ENCODE results near the gene GPRC5D. TPM values are rescaled to one million over a fixed set of nuclear protein-coding genes. Genes with fewer than 3 reads are reported as not detected.

The GPRC5D gene
- total and polyA plus RNA-seq, 2 experiments from 2014 or later: 0.35 TPM; not detected in 1

DNA sequence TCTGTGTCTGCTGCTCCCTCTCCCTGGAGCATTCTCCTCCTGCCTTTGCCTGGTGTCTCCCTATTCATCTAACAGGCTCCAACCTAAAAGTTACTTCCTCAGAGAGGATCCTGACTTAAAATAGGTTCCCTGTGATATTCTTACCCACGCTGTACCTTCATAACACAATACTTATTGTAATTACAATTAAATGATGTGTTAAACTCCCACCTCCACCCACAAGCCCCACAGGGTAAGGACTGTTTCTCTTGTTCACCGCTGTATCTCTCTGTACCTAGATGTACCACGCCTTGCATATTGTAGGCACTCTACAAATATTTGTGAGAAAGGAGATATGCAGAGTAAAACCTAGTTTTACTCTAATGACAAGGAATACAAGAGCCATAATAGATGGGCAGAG lies 43.1 kb upstream of the GPRC5D start:
- no peak overlapping the region for H3K4me3 ChIP-seq
- DNase-seq (ENCODE audit: low read depth in 1 of 2, low spot score in 1 of 2): no peak
- H3K4me1 ChIP-seq (ENCODE audit: low read depth): peaks cover 9% of the 10 kb centered on the region
- no peak overlapping the region for H3K27ac ChIP-seq
- H3K27me3 ChIP-seq: no peaks in the 10 kb centered on the region
- H3K9me3 ChIP-seq (ENCODE audit: low read depth): no peaks in the 10 kb centered on the region
- H3K36me3 ChIP-seq: no peaks in the 10 kb centered on the region
- TF ChIP-seq, protein P1, sequence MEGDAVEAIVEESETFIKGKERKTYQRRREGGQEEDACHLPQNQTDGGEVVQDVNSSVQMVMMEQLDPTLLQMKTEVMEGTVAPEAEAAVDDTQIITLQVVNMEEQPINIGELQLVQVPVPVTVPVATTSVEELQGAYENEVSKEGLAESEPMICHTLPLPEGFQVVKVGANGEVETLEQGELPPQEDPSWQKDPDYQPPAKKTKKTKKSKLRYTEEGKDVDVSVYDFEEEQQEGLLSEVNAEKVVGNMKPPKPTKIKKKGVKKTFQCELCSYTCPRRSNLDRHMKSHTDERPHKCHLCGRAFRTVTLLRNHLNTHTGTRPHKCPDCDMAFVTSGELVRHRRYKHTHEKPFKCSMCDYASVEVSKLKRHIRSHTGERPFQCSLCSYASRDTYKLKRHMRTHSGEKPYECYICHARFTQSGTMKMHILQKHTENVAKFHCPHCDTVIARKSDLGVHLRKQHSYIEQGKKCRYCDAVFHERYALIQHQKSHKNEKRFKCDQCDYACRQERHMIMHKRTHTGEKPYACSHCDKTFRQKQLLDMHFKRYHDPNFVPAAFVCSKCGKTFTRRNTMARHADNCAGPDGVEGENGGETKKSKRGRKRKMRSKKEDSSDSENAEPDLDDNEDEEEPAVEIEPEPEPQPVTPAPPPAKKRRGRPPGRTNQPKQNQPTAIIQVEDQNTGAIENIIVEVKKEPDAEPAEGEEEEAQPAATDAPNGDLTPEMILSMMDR (IDR thresholded peaks at IDR 0.05; ENCODE audit: low read depth, low read length): no peak

DNA sequence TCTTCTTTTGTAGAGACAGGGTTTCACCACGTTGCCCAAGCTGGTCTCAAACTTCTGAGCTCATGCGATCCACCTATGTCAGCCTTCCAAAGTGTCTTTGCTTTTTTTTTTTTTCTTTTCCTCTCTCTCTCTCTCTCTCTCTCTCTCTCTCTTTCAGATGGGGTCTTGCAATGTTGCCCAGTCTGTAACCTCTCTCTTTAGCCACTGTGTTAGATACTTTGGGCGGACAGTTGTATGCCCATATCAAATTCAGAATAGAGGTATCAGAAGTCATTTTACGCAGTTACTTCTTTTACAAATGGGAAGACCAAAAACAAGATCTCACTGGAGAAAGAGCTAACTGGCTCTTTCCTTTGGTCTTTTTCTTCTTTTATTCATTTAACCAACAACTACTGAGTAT lies 41.4 kb upstream of the GPRC5D start:
- TF ChIP-seq, protein P1 (IDR thresholded peaks at IDR 0.05; ENCODE audit: low read depth, low read length): no peak
- DNase-seq (ENCODE audit: low read depth in 1 of 2, low spot score in 1 of 2): no peak
- Histone ChIP-seq H3K4me1 (ENCODE audit: low read depth) (peaks cover 6% of the 10 kb centered on the region), H3K9me3 (ENCODE audit: low read depth) (no peaks in the 10 kb centered on the region), H3K27me3 (no peaks in the 10 kb centered on the region), H3K27ac (no peak overlapping the region), H3K36me3 (peaks cover 4% of the 10 kb centered on the region), H3K4me3 (no peak overlapping the region)

DNA sequence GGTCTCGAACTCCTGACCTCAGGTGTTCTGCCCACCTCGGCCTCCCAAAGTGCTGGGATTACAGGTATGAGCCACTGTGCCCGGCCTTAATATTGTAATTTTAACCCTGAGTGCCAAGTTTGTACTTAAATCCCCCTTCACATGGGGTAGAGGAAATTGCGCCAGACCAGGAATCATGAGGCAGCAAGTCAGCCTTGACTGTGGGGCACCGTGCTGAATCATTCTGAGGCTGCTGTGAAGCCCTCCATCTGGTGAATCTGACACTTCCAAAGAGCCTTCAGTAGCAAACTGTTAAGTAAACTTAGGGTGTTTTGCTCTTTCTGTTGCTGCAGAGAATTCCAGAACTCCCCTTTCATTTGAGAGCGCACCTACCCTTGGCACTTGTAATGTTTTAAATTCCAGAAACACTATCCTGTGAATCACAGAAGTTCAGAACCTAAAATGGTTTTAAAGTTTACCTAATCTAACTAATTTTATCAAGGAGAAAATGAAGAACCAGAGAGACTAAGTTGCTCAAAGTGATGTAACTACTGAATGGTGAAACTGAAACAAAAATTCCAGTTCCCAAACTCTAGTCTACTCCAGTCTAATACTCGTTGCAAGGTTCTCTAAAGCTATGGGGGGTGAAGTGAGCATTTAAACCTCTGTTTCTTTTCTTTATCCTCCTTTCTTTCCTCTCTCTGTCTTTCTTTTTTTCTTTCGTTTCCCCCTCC lies 40.6 kb upstream of the GPRC5D start:
- Histone ChIP-seq H3K4me3 (no peak overlapping the region), H3K27me3 (no peaks in the 10 kb centered on the region), H3K9me3 (ENCODE audit: low read depth) (no peaks in the 10 kb centered on the region), H3K4me1 (ENCODE audit: low read depth) (peaks cover 6% of the 10 kb centered on the region), H3K36me3 (peaks cover 10% of the 10 kb centered on the region), H3K27ac (no peak overlapping the region)
- TF ChIP-seq, protein P1 (IDR thresholded peaks at IDR 0.05; ENCODE audit: low read depth, low read length): no peak
- DNase-seq (ENCODE audit: low read depth in 1 of 2, low spot score in 1 of 2): peak in 1 of 2 donors; percentile 97

DNA sequence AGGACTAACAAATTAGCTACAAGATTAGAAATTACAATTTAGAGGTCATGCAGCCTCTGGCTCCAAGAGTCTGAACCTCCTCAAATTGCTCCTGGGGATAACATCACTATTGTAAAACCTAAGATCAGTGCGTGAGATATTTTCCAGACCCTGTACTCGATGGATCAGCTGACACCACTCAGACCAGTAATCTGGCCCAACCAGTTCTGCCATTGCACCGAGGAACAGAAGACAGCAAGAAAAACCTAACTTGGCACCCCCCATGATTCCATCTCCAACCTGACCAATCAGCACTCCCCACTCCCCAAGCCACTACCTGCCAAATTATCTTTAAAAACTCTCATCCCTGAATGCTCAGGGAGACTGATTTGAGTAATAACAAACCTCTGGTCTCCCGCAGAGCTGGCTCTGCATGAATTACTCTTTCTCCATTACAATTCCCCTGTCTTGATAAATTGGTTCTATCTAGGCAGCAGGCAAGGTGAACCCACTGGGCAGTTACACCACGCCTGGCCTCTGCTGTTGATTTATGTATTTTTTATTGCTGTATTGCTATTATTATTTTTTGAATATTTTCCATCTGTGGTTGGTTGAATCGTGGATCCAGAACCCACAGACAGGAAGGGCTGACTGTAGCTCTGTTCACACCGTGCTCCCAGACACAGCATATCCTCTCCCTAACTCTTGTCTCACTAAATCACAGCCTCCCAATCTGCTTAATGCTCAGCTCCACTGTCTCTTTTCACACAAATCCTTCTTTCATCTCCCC lies 38.9 kb upstream of the GPRC5D start:
- no peaks in the 10 kb centered on the region for H3K27me3 ChIP-seq
- no peak overlapping the region for H3K27ac ChIP-seq
- no peak for DNase-seq (ENCODE audit: low read depth in 1 of 2, low spot score in 1 of 2)
- TF ChIP-seq, protein P1 (IDR thresholded peaks at IDR 0.05; ENCODE audit: low read depth, low read length): no peak
- no peaks in the 10 kb centered on the region for H3K9me3 ChIP-seq (ENCODE audit: low read depth)
- peaks cover 13% of the 10 kb centered on the region for H3K36me3 ChIP-seq
- no peaks in the 10 kb centered on the region for H3K4me1 ChIP-seq (ENCODE audit: low read depth)
- H3K4me3 ChIP-seq: no peak overlapping the region

DNA sequence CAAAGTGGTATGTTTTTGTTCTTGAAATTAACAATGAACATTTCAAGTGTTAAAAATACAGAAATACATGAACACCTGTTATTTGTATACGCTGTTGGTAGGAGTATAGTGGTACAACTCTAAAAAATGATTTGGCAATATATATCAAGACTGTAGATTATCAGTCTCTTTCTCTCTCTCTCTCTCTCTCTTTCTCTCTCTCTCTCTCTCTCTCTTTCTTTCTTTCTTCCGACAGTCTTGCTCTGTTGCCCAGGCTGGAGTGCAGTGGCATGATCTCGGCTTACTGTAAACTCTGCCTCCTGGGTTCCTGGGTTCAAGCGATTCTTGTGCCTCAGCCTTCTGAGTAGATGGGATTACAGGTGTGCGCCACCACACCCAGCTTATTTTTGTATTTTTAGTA lies 35.5 kb upstream of the GPRC5D start:
- no peaks in the 10 kb centered on the region for H3K27me3 ChIP-seq

More for the DNA sequence above, 35.5 kb upstream of the GPRC5D start:
- Histone ChIP-seq H3K4me3 (no peak overlapping the region), H3K36me3 (peaks cover 17% of the 10 kb centered on the region), H3K4me1 (ENCODE audit: low read depth) (no peaks in the 10 kb centered on the region), H3K9me3 (ENCODE audit: low read depth) (no peaks in the 10 kb centered on the region), H3K27ac (no peak overlapping the region)
- no peak for DNase-seq (ENCODE audit: low read depth in 1 of 2, low spot score in 1 of 2)
- TF ChIP-seq, protein P1 (IDR thresholded peaks at IDR 0.05; ENCODE audit: low read depth, low read length): no peak
